Measurements from ENCODE around the gene TRIM69.

Gene TRIM69

GRCh38 chr15:44790215-44790614 lies 53.9 kb downstream of the TRIM69 start:
- TF ChIP-seq SPI1 (IDR thresholded peaks at IDR 0.05; ENCODE audit: borderline replicate concordance, low read depth) (no peak), CTCF (IDR thresholded peaks at IDR 0.05; ENCODE audit: insufficient read depth, low read length) (no peak), POLR2AphosphoS5 (IDR thresholded peaks at IDR 0.05; ENCODE audit: low read depth) (no peak), GABPA (IDR thresholded peaks at IDR 0.05; ENCODE audit: low read depth) (no peak), REST (IDR thresholded peaks at IDR 0.05; ENCODE audit: insufficient replicate concordance, low read depth) (no peak)
- no peak for DNase-seq (ENCODE audit: low read depth in 1 of 2, low spot score in 1 of 2)
- H3K4me3 ChIP-seq (replicated peaks; ENCODE audit: insufficient read depth, low read length), result no peak overlapping the region
- H3K27ac ChIP-seq (replicated peaks), result no peak overlapping the region
- no peaks in the 10 kb centered on the region for H3K27me3 ChIP-seq (ENCODE audit: insufficient read depth, poor library complexity, severe bottlenecking)

DNA sequence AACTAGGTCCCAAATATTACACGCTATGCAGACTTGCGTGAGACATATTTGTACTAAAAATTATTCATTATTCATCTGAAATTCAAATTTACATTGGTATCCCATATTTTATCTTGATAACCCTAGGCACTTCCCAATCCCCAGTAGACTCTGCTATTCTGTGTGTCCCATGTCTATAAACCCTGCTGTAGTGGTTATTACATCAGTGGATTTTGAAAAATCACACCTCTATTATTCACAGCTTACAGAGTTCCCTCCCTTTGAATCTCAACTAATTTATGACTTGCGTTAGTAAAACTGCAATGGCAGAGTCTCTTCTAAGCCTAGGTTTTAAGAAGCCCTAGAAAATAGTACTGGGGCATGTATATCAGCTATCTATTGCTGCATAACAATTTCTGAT lies 54.3 kb downstream of the TRIM69 start:
- H3K4me3 ChIP-seq (replicated peaks; ENCODE audit: insufficient read depth, low read length), result no peak overlapping the region
- H3K27me3 ChIP-seq (ENCODE audit: insufficient read depth, poor library complexity, severe bottlenecking), result no peaks in the 10 kb centered on the region
- DNase-seq (ENCODE audit: low read depth in 1 of 2, low spot score in 1 of 2), result no peak
- TF ChIP-seq REST (IDR thresholded peaks at IDR 0.05; ENCODE audit: insufficient replicate concordance, low read depth) (no peak), CTCF (IDR thresholded peaks at IDR 0.05; ENCODE audit: insufficient read depth, low read length) (no peak), POLR2AphosphoS5 (IDR thresholded peaks at IDR 0.05; ENCODE audit: low read depth) (no peak), GABPA (IDR thresholded peaks at IDR 0.05; ENCODE audit: low read depth) (no peak), SPI1 (IDR thresholded peaks at IDR 0.05; ENCODE audit: borderline replicate concordance, low read depth) (no peak)
- no peak overlapping the region for H3K27ac ChIP-seq (replicated peaks)

DNA sequence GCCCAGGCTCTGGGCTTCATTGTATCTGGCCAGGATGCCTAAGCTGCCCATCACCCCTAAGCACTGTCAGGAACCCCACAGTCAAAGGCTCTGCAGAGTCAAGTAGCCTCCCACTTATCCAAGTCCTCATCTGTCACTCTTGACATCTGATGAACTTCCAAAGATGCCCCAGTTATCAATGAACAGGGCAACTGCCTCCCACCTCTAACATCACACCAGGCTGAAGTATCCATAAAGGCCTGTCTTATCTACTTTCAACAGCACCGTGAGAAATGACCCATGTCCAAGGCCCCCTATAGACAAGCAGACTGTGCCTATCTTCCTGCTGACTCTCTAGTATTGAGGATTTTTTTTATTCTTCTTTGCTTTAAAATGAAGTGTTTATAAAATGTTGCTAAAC lies 56.4 kb downstream of the TRIM69 start:
- no peak for DNase-seq (ENCODE audit: low read depth in 1 of 2, low spot score in 1 of 2)

More for the DNA sequence above, 56.4 kb downstream of the TRIM69 start:
- Histone ChIP-seq H3K27me3 (ENCODE audit: insufficient read depth, poor library complexity, severe bottlenecking) (no peaks in the 10 kb centered on the region), H3K4me3 (replicated peaks; ENCODE audit: insufficient read depth, low read length) (no peak overlapping the region), H3K27ac (replicated peaks) (no peak overlapping the region)
- TF ChIP-seq SPI1 (IDR thresholded peaks at IDR 0.05; ENCODE audit: borderline replicate concordance, low read depth) (no peak), POLR2AphosphoS5 (IDR thresholded peaks at IDR 0.05; ENCODE audit: low read depth) (no peak), REST (IDR thresholded peaks at IDR 0.05; ENCODE audit: insufficient replicate concordance, low read depth) (no peak), GABPA (IDR thresholded peaks at IDR 0.05; ENCODE audit: low read depth) (no peak), CTCF (IDR thresholded peaks at IDR 0.05; ENCODE audit: insufficient read depth, low read length) (no peak)
